NCI-H526 treated with DMSO at 0.1 percent for 48 hours (cell line): ENCODE data around the gene ZNF79.
"Not testable (repeated sequence)": the region's sequence is repeated elsewhere in the genome, so short reads cannot be mapped to it uniquely, and the experiment has no call there.

Experiments used
- DNase-seq: peaks from one replicate; lab custom pipeline; 2025; lab: John Stamatoyannopoulos, UW

Gene ZNF79

DNA sequence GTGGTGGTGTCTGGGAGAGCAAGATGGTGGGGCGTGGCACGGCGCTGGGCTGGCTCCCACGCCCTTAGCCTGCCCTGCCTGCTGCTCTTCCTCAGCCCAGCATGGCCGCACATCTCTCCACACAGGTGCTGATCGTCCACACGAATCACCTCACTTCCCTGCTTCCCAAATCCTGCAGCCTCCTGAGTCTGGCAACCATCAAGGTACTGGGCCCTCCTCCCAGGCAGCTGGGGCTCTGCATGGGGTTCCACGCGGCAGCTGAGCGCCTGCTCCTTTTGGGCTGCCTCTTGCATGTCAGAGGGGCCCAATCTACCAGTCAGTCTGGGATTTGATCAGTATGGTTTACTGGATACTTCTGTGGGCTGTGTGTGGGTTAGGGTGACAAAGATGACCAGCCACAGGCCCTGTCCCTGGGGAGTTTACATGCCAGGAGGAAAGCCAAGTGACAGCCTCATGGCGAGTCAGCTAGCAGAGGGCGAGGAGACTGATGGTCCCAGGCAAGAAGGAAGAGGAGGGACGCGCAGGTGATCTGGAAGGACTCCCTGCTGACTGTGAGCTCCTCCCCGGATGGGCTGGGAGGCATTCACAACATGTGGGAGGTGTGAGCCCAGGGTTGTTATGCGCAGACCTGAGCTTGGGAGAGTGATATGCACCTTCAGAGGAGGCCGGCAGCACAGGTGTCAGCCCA lies 33.2 kb downstream of the ZNF79 start:
- DNase-seq = no peak

GRCh38 chr9:127458921-127459320 lies 34.7 kb downstream of the ZNF79 start:
- DNase-seq = no peak

DNA sequence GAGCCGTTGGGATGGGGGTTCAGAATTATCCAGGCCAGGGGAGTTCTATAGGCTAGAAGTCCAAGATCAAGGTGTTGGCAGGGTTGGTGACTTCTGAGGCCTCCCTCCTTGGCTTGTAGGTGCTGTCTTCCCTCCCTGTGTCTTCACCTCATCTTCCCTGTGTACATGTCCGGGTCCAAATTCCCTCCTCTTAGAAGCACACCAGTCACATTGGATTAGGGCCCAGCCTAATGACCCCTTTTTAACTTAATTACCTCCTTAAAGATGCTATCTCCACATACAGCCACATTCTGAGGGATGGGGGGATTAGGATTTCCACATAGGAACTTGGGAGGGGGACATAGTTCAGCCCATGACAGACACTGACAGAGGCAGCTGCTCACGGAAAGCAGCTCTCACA lies 39.2 kb downstream of the ZNF79 start:
- no peak for DNase-seq

DNA sequence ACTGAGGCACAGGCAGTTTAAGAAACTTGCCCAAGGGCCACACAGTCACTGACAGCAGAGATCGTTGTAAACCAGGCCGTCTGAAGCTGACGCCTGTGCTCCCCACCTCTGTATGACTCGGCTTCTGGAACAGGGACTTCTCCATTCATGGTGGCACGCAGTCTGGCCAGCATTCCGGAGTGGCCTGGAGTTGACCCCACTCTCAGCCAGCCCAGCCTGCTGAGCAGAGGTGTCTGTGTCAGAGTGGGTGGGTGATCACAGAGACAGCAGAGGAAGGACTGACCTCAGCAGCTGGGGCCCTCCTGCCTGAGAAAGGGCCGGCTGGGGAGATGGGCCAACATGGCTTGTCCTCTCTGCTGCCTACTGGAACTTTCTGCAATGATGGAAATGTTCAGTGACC lies 39.7 kb downstream of the ZNF79 start:
- DNase-seq = no peak

DNA sequence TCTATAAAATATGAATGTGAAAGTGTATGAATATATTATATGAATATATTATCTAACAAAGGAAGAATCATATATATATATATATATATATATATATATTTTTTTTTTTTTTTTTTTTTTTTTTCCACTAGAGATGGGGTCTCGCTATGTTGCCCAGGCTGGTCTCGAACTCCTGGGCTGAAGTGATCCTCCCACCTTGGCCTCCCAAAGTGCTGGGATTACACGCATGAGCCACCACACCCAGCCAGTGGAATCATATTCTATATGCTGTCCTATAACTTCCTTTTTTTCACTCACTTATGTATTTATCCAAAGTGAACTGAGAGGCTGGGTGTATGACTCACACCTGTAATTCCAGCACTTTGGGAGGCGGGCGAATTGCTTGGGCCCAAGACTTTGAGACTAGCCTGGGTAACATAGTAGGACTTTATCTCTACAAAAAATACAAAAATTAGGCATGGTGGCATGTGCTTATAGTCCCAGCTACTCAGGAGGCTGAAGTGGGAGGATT lies 42.3 kb downstream of the ZNF79 start:
- DNase-seq = not testable (repeated sequence)

DNA sequence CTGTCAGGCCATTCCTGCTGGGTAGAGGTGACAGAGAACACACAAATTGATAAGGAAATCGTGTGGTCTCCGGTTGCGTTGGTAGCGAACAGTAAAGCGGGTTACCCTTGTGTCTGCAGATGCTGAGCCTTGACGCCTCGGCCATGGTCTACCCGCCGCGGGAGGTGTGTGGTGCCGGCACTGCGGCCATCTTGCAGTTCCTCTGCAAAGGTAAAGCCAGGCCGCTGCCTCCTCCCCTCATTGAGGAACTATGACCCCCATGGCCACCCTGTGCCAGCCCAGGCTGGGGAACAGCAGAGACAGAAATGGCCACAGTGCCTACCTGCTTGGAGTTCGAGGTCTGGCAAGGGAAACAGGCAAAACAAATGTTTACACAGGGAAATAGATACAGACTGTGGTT lies 43.4 kb downstream of the ZNF79 start:
- peak; percentile 86 for DNase-seq

- no peak for DNase-seq
Measured at GRCh38 chr9:127470662-127471061, 46.5 kb downstream of the ZNF79 start.

GRCh38 chr9:127473501-127473900 lies 49.3 kb downstream of the ZNF79 start:
- no peak for DNase-seq

DNA sequence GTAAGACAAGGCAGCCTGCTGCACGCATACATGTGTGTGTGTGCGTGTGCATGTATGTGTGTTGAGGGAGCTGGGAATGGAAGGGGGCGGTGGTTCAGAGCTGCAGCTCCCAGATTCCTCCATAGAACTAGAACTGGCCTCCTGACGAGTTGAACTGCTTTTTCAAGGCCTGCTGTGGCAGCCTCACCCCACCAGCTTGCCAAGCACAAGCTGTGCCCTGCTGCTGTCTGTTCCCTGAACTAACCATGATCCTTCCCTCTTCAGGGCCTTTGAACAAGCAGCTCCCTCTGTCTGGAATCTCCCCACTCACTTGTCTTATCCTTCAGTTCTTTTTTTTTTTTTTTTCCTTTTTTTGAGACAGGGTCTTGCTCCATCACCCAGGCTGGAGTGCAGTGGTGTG lies 49.8 kb downstream of the ZNF79 start:
- no peak for DNase-seq

DNA sequence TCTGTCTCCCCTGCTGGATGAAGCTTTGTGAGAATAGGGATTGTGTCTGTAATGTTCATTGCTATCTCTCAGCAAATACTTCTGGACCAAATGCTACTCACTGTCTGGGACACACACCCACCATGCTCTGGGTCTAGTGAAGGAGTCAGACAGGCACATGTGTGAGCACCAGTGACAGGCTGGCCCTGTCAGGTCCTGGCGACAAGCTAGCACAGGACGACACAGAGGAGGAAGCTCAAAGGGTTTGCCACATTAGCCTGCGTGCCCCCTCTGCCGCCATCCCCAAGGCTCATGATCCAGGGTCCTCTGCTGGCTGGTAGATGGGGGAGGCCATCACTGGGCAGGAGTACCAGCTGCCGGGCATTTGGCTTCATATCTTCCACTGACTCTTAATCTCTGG lies 50.4 kb downstream of the ZNF79 start:
- no peak for DNase-seq

DNA sequence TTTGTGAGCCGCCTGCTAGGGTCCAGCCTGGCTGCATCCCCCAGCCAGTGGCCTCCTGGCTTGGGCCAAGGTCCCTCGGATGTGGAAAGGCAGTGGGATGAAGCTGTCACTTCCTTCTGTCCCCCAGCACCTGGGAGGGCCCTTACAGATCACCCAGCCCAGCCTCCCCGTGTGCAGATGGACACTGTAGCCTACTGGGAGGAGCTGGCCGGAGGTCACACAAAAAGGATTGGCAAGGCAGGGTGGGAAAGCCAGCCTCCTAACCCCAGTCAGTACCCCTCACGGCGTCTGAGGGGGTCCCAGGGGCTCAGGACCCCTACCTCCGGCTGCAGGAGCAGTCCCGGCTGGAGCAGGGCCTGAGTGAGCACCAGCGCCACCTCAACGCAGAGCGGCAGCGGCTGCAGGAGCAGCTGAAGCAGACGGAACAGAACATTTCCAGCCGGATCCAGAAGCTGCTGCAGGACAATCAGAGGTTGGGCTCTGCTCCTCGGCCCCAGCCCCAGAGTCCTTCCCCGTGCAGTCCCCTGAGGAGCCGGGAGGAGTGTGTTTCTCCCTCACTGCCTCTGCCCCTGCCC lies 55.4 kb downstream of the ZNF79 start:
- no peak for DNase-seq

GRCh38 chr9:127482662-127483061 lies 58.5 kb downstream of the ZNF79 start:
- DNase-seq = no peak

DNA sequence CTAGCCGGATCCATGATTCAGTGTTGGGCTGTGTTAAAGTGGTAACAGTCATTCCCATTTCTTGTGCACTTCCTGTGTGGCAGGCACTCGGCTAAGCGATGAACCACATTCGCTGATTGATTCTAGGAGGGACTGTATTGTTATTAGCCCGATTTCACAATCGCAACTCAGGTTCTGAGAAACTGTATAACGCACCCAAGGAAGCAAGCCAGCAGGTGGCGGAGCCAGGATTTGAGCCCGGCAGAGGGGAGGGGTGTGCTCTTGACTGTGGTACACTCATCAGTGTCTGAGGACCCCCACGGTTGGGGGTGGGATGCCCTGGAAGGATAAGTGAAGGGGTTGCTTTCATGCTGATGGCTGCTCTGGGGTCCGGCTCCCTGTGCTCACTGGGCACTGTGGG lies 61.8 kb downstream of the ZNF79 start:
- no peak for DNase-seq

GRCh38 chr9:127488946-127489345 lies 64.8 kb downstream of the ZNF79 start:
- DNase-seq = no peak

- DNase-seq = no peak
Measured at GRCh38 chr9:127489471-127490115, 65.4 kb downstream of the ZNF79 start.

DNA sequence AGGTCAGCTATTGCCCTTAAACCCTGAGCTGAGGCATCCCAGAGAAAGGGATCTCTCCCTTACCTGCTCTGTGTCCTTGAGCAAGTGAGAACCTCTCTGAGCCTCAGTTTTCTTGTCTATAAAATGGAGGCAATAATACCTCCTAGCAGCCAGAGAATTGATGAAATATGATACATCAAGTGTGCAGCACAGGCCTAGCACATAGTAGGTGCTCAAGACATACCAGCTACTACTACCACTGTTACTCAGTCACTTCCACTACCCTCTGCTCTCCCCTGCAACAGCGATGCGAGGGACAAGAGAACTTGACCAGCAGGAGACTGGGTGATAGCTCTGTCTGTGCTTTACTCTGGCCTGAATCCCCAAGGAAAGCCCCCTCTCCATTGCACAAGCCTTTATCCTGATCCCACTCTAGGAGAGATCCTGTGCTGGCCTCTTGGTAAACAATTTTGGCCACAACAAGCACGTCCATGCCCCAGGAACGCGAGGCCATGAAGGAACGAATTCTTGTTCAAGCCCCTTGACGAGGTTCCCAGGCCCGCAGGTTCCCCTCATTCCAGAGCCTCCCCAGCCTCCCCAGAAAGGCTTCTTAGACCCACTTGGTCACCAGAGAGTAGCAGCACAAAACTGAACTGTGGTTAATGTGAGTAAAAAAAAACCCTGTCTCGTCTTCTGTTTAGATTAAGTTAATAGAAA lies 66.5 kb downstream of the ZNF79 start:
- no peak for DNase-seq

DNA sequence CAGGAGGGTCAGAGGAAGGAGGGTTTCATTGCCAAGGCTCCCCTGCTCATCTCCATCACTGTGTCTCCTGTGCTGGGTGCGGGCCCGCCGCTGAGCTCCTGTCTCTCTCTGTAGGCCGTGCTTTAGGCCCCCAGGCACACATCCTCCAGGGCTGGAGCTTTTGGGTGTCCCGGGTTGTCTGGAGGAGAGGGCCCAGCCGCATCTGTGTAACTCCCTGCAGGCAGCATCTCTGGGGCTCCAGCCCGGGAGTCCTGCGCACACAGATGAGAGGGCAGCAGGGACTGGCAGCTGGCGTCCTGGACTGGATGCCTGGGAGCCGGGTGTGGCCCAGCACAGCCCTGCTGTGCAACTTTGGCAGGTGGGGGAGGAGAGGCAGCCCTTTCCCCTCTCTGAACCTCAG lies 67.3 kb downstream of the ZNF79 start:
- DNase-seq = no peak

DNA sequence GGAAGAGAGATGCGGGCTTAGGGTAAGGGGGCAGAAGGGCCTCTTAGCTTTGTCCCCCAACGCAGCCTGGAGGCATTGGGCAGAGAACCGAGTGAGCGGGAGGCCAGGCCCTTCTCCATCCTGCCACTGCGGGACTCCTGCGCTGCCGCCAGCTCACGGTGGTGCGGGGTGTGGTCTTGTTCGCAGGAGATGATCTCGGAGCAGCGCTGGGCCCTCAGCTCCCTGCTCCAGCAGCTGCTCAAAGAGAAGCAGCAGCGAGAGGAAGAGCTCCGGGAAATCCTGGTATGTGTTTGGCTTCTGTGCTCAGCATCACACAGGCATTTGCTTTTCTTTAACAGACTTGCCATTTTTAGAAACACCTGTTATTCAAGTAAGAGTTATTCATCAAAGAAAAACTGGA lies 68.4 kb downstream of the ZNF79 start:
- DNase-seq = no peak

- no peak for DNase-seq
Measured at GRCh38 chr9:127493592-127494303, 69.6 kb downstream of the ZNF79 start.

DNA sequence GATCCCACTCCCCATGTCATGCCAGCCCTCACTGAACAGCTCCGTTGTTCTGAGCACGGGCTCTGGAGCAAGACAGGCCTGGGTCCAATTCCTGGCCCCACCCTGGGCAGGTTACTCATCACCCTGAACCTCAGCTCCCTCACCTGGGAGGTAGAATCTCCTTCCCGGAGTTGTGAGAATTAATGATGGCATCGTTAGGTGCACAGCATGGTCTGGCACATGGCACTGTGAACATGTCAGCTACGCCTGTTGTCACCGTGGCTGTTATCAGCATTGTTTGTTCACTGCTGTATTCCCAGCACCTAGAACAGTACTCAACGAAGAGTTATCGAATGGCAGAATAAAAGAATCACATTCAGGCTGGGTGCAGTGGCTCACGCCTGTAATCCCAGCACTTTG lies 70.1 kb downstream of the ZNF79 start:
- no peak for DNase-seq
